NCI-H1694 treated with DMSO at 0.1 percent for 48 hours (cell line): Measurements from ENCODE around the gene OR4D10.

Source experiments
- DNase-seq: peaks from one replicate; lab custom pipeline; 2025; lab: John Stamatoyannopoulos, UW

Gene OR4D10

DNA sequence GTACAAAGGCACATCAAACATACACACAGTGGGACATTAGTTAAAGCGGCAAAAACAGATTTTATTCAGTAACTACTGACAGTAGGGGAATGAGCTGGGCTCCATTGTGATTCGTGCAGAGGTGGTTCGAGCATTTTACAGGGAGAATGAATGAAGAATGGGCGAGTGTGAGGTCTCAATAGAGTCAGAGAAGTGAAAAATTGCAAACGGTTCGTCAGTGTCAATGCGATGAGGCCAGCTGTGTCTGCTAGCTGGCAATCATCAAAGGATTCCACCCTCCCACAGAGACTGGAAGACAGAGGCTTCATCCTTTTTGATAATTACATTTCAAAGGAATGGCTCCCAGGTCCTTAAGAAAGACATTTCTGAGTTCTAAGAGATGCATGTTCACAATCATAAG, 55.6 kb downstream of the OR4D10 start:
- DNase-seq = no peak
